COLO668 (cell line): Measurements from ENCODE around the gene MBTPS1.

ENCODE experiments used
- DNase-seq: peaks from one replicate; lab custom pipeline; 2025; ENCODE audit not compliant: unreplicated experiment; lab: John Stamatoyannopoulos, UW

MBTPS1 gene

GRCh38 chr16:84104231-84104630 lies 12.5 kb downstream of the MBTPS1 start:
- DNase-seq: no peak

GRCh38 chr16:84103678-84104077 lies 13.1 kb downstream of the MBTPS1 start:
- DNase-seq: no peak

DNA sequence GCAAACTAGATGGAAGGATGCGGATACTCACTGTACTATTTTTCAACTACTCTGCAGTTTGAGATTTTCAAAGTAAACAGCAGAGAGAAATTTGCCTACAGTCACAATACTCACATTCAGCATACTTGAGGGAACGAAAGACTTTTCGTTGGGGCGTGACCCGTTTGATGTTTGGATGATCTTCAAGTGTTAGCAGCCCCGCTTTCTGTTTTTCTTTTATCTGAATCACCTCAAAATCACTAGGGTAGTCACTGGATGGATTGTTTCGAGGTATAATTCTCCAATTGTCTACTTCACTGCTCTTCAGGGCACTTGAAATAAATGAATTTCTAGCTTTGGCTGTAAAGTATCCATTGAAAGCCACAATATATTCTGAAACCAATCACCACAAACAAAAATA lies 17.8 kb downstream of the MBTPS1 start:
- DNase-seq: no peak

DNA sequence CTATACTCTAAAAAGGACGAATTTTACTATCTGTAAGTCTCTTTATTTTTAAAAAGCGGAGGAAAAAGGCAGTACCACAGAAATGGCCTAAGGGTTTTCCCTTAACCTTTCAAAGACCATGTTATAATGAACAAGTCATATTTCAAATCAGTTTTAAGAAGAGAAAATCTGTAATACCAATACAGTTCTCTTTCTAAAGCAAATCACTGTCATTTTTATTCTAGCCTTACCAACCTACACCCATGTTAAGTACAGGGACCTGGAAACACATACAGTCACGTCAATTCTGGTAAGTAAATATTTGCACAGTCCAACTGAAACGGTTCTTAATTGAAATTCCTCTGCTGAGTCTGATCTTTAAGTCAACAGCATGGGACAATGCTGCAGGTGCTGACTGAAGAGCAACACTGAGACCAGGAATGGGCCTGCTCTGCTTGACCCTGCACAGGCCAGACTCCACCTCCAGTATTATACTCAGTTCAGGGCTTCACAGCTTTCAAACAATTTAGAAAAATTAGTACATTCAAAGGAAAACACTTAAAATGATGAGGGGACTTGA lies 20.2 kb downstream of the MBTPS1 start:
- DNase-seq: peak; percentile 43

- no peak for DNase-seq
These were observed 21.3 kb downstream of the MBTPS1 start for GRCh38 chr16:84095466-84095865.

DNA sequence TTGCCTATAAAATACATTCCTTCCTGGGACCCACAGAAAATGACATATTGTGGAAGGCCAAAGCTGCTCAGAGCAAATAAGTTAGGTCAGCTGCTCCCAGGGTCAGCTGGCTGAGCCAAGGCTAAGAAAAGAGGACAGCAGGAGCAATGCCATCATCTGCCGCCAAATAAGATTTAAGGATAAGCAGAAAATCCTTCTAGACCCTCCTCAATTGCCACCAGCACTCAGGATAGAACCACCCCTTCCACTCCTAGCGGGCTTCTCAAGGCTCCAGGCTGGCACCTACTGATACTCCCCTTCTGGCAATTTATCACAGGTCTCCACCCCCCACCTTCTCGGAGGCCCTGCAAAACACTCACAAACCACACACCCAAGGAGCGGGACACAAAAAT lies 22.9 kb downstream of the MBTPS1 start:
- no peak for DNase-seq

DNA sequence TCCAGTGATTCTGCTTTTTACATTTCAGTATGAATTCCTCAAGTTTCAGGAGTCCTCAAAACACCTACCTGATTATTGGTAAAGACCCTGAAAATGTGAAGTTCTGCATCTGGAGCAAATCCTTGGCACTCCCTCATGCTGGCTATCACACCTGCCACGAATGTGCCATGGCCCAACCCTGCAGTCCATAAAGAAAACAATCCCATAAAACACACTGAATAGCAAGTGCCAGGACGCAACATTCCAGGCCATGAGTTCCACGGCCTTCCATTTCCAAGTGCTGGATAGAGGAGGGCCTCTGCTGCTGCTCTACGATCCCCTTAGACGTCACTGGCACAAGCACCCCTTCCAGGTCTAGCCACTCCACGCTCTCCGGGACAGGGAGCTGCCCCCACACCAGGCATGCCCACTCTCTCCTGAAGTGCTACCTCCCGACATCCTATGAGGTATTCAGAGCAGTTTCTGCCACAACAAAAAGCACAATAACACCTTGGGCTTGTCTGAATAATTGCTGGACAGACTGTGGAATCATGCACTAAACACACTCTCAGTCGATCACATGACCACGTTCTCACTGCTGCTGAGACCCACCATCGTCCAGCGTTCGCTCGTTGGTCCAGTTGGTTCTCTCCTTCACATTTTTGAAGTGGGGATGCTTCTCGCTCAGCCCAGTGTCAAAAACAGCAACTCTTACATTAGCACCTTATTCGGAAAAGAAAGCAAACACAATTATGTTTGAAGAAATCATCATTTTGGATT lies 23.4 kb downstream of the MBTPS1 start:
- DNase-seq: no peak

DNA sequence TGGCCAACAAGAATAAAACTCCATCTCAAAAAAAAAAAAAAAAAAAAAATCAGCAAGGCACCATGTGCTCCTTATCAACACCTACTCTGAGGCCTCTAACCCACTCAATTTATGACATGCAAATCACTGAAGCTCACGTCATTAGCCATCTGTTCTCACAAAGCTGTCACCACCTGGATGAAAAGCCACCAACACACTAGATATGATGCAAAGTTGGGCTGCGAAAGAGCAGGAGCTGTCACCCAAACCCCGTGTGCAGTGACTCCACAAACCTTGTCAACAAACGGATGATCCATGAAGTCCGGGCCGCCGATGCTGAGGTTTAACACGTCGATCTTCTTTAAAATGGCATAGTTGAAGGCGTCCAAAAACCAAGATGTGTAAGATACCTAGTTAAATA lies 25.3 kb downstream of the MBTPS1 start:
- no peak for DNase-seq

- no peak for DNase-seq
These were observed 26.5 kb downstream of the MBTPS1 start for GRCh38 chr16:84090211-84090610.

DNA sequence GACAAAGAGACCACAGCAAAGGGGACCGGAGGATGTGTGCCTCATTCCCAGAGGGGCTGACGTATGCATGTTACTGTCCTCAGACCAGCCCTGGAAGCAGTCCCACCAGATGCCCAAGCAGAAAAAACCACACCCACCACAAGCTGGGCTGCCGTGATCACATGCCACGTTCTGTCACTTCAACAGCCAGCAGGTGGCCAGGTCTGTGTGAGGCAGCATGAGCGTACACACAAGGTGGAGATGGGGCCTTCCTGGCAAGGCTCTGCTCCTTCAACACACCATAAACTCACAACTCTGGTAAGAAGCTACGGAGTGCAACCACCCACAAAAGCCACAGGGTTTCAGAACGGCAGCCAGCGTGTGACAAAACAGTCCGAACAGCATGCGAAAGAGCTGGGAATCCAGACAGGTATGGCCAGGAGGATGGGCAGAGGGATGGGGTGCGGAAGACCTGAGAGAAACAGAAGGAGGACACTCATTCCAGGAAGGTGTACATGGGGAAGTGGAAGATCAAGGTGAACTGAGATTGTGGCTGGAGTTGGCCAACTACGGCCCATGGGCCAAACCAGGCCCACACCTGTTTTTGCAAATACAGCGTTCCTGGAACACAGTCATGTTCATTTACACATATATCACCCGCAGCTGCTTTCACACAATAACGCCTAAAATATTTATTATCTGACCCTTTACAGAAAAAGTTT lies 27.9 kb downstream of the MBTPS1 start:
- DNase-seq: peak; percentile 11

- DNase-seq: no peak
These were observed 29.1 kb downstream of the MBTPS1 start for GRCh38 chr16:84087466-84088151.

GRCh38 chr16:84087001-84087400 lies 29.7 kb downstream of the MBTPS1 start:
- no peak for DNase-seq

GRCh38 chr16:84086341-84086740 lies 30.4 kb downstream of the MBTPS1 start:
- DNase-seq: no peak

DNA sequence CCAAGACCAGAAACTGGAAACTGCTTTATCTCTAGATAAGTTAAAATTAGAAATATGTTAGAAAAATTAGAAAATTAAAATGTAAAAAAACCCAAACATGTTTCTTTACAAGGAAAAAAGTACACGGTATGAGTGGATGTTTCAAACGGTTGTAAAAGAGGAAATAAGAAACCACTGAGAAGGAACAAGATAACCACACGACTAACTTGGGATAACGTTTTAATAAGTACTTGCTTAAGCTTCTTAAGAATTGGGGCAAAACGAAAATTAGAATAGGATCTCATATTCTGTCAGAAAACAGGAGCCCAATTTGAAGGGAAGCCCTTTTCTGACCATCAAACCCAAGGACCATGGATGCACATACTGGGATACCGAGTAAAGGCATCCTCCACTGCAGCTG lies 31.0 kb downstream of the MBTPS1 start:
- DNase-seq: no peak

DNA sequence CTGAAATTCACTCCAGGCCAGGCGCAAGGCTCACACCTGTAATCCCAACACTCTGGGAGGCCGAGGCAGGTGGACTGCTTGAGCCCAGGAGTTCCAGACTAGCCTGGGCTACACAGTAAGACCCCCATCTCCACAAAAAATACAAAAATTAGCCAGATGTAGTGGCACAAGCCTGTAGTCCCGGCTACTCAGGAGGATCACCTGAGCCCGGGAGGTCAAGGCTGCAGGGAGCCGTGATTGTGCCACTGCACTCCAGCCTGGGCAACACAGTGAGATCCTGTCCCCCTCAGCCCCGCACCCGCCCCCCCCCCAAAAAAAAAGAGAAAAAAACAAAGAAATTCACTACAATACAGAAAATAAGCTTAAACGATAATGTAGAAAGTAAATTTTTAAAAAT lies 31.5 kb downstream of the MBTPS1 start:
- no peak for DNase-seq

GRCh38 chr16:84084570-84085270 lies 32.0 kb downstream of the MBTPS1 start:
- peak; percentile 61 for DNase-seq

DNA sequence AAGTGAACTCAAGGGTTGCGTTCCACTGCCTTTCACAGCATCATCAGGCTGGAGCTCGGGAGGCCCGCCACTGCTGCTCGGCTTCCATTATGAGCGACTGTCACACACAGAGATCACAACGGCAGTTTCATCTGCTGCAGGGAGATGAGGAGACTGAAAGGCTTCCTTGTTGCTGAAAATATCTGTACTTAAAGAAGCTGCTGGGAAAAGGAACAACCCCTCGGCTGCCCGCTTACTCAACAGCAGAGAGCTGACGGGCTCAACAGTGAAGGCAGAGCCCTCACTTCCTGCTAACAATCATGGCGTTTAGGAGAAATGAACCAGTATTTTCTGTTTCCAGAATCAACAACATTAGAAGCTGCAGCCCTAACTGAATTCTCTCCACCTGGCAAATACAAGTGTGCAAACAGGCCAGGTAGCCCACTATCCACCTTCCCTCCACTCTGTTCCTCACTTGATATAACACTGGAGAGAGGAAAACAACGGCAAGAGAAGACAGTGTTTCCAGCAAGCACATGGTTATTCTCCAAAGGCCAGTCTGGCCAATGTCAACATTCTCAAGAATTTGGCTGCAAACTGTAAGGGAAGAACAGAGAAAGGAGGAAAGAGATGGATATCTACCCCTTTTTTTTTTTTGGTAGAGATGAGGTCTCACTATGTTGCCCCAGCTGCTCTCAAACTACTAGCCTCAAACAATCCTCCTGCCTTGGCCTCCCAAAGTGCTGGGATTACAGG lies 33.7 kb downstream of the MBTPS1 start:
- DNase-seq: no peak

DNA sequence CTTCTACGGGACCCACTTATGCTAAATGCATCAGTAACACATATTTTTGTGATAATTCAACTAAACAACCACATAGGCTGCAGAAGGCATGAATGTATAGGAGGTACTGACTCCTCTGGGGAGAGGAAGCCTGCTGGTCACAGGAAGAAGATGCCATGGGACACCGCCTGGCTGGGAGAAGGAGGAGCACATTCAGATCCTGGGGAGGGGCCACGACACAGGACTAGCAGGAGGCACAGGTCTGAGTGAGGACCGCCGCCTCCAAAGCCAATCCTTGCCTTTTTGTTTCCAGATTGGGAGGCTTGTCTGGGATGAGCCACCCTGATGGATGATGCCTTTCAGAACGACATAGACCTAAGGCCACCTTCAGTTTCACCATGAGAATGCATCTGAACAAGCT lies 34.6 kb downstream of the MBTPS1 start:
- no peak for DNase-seq

- DNase-seq: no peak
These were observed 35.2 kb downstream of the MBTPS1 start for GRCh38 chr16:84081446-84081989.

GRCh38 chr16:84080813-84081212 lies 35.9 kb downstream of the MBTPS1 start:
- no peak for DNase-seq
